NB4 (cell line): ENCODE measurements around the gene TRAPPC10.
A peak's percentile ranks its signal among the peaks of the same experiment; 100 is the strongest.

ENCODE experiments used
- DNase-seq: peaks from one replicate; pipeline ENCODE4 v3.0.0; 2010; ENCODE audit warnings: low read depth
- H3K4me3 ChIP-seq: one replicate; pipeline ENCODE4 v1.5.1; 2011; ENCODE audit warnings: mild to moderate bottlenecking, low read depth, low read length, moderate library complexity
- MYC ChIP-seq: IDR thresholded peaks from 2 replicates; pipeline ENCODE4 v1.6.1; 2011; ENCODE audit warnings: low read depth, low read length
- POLR2A ChIP-seq: IDR thresholded peaks from 2 replicates; pipeline ENCODE4 v1.6.1; 2011; ENCODE audit warnings: mild to moderate bottlenecking; ENCODE audit not compliant: insufficient read length; ENCODE audit errors: extremely low read depth
- TF ChIP-seq, protein P1 (sequence below): IDR thresholded peaks from one replicate; pipeline ENCODE4 v1.5.1; 2012; ENCODE audit warnings: low read depth, low read length
- TF ChIP-seq, protein P2 (sequence below): IDR thresholded peaks from 2 replicates; pipeline ENCODE4 v1.6.1; 2011; ENCODE audit warnings: low read depth, low read length

TRAPPC10 gene

GRCh38 chr21:43973634-43973955 lies 38.5 kb upstream of the TRAPPC10 start:
- no peak for DNase-seq
- H3K4me3 ChIP-seq = no peak overlapping the region
- TF ChIP-seq, protein P1, sequence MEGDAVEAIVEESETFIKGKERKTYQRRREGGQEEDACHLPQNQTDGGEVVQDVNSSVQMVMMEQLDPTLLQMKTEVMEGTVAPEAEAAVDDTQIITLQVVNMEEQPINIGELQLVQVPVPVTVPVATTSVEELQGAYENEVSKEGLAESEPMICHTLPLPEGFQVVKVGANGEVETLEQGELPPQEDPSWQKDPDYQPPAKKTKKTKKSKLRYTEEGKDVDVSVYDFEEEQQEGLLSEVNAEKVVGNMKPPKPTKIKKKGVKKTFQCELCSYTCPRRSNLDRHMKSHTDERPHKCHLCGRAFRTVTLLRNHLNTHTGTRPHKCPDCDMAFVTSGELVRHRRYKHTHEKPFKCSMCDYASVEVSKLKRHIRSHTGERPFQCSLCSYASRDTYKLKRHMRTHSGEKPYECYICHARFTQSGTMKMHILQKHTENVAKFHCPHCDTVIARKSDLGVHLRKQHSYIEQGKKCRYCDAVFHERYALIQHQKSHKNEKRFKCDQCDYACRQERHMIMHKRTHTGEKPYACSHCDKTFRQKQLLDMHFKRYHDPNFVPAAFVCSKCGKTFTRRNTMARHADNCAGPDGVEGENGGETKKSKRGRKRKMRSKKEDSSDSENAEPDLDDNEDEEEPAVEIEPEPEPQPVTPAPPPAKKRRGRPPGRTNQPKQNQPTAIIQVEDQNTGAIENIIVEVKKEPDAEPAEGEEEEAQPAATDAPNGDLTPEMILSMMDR = no peak
- no peak for TF ChIP-seq MYC
- TF ChIP-seq, protein P2, sequence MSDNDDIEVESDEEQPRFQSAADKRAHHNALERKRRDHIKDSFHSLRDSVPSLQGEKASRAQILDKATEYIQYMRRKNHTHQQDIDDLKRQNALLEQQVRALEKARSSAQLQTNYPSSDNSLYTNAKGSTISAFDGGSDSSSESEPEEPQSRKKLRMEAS = no peak
- no peak for TF ChIP-seq POLR2A

GRCh38 chr21:43974791-43975468 lies 37.2 kb upstream of the TRAPPC10 start:
- no peak overlapping the region for H3K4me3 ChIP-seq
- TF ChIP-seq POLR2A = no peak
- TF ChIP-seq, protein P2 = peak; percentile 44; the same call in 1 of the 2 replicates
- DNase-seq = no peak

DNA sequence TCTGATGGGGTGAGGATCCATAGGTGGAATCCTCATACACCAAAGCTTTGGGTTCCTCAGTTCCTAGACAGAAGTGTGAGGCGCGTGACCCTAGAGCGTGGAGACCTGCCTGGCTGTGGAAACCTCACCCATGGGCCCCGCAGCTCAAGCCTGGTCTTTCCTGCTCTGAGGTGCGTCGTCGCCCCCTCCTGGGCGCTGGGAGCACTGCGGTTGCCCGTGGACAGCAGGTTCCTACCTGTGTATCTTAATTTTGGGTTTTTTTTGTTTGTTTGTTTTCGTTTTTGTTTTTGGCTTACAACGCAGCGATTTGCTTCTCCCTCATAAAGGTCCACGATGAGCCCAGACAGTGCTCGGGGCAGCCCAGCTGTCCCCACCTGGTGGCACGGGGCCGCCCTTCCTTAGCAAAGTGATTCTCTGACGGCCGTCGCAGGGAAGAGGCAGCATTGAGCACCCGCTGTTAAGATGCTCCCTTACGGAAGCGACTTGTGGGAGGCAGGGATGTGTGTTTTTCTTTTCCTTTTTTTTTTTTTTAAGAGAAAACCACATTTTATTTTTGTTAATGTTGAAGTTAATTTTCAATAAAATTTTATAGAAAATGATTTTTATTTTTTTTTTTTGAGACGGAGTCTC lies 36.5 kb upstream of the TRAPPC10 start:
- H3K4me3 ChIP-seq = no peak overlapping the region
- TF ChIP-seq, protein P2 = no peak
- TF ChIP-seq, protein P1 = peak; percentile 82
- no peak for TF ChIP-seq MYC
- peak; percentile 78 for DNase-seq

GRCh38 chr21:43976661-43977060 lies 35.4 kb upstream of the TRAPPC10 start:
- DNase-seq = no peak
- TF ChIP-seq, protein P2 = no peak
- TF ChIP-seq, protein P1 = no peak
- TF ChIP-seq POLR2A (no peak), MYC (no peak)
- no peak overlapping the region for H3K4me3 ChIP-seq

DNA sequence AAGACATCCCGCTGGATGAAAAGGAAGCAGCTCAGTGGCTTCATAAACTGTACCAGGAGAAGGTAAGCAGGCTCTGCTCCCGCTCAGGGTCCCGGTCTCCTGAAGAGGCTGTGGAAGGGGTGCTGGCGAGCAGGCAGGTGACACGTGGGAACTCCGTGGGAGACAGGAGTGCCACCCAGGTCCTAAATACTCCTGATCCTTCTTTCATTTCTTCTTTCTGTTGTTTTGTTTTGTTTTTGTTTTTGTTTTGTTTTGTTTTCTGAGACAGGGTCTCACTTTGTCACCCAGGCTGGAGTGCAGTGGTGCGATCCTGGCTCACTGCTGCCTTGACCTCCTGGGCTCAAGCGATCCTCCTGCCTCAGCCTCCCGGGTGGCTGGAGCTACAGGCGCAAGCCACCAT lies 34.0 kb upstream of the TRAPPC10 start:
- no peak for DNase-seq
- TF ChIP-seq, protein P2 = no peak
- TF ChIP-seq MYC (no peak), POLR2A (no peak)
- TF ChIP-seq, protein P1 = no peak
- H3K4me3 ChIP-seq = no peak overlapping the region

DNA sequence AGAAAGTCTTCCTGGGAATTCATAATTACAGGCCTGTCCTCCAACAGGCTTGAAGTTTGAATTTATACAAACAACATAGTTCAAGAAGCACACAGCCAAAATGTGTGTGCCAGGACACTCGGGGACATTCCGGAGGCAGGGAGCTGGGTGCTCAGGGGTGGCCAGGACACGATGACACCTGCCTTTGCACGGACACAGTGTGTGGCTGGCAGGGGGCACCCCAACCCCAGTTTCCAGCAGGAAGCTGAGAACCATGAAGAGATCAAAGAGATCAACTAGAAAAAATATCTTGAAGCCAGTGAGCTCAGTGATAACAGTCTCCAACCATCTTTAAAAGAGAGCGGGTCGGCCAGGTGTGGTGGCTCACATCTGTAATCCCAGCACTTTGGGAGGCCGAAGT lies 32.5 kb upstream of the TRAPPC10 start:
- no peak for DNase-seq
- TF ChIP-seq, protein P2 = no peak
- TF ChIP-seq, protein P1 = no peak
- TF ChIP-seq POLR2A (no peak), MYC (no peak)
- H3K4me3 ChIP-seq = no peak overlapping the region
